Measurements from ENCODE around the gene SLC35D2.

The SLC35D2 gene

DNA sequence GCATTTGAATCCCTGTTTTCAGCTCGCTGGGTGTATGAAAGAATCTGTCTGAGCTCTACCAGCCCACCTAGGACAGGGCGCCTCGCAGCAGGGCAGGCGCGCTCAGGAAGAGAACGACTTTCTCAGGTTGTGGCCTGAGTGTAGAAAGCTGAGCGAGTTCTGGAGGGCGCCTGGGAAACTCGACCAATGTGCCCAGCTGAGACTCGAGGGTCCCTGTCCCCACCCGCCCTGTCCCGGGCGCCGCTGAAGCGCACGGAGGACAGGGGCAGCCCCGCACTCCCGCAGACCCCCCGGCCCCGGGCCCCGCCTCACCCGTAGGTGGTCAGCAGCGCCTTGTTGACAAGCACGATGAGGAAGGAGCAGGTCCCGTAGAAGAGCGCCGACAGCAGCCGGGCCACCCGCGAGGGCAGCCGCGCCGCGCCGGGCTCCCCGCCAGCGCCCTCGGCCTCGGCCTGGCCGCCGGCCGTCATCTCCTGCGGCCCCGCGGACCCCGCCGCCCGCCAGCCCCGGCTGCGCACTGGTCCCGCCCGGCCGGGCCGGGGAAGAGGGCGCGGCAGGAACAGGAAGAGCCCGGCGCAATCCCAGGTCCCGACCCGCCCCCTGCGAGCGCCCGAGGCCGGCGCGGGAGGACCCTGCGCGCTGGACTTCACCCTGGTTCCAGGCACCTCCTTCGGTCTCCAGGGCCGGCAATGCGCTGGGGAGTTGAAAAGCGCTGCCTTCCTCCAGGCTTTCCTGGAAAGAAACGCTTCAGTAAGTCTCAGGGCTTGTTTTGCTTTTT is at the start of gene SLC35D2:
Gene SLC35D2 (minus strand): TSS at position 547 of the 778 bp plus-strand sequence. CDS start 77 bp downstream, at position 470.
- DNase-seq: peak in 1 of 2 donors; percentile 3

DNA sequence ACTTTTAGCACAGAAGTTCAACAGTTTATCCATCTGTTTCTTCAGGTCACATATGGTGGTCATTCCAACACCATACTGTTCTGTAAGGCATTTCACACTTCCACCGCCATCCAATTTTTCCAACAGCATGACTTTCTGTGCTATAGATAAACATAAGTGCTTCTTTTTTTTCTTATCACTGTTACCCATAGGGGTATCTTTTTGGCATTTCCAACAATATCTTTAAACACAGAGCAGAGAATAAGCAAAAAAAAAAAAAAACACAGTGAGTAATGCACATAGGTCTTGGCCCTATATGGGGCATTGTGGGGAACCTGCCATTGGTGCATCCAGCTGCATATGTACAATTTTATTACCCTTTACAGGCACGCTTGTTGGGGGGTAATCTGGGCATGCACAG is 46.9 kb upstream of the SLC35D2 start:
- no peak for DNase-seq

DNA sequence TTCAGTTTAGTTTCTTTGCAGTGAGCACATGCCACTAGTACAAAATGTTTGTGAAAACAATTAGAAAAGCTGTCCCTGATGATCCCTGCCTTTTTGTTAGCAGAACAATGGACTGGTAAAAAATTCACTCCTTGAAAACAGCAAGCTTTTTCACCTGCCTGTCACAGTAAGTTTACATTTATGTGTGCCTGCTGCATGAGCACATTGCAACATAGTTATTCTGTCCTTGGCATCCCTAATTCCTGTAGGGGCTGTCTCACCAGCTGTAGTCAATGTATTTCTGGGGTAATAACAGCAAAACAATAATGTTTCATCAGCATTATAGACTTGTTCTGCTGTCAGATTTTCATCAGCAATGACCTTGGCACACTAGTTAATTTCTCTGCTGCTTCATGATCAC is 46.2 kb upstream of the SLC35D2 start:
- no peak for DNase-seq

DNA sequence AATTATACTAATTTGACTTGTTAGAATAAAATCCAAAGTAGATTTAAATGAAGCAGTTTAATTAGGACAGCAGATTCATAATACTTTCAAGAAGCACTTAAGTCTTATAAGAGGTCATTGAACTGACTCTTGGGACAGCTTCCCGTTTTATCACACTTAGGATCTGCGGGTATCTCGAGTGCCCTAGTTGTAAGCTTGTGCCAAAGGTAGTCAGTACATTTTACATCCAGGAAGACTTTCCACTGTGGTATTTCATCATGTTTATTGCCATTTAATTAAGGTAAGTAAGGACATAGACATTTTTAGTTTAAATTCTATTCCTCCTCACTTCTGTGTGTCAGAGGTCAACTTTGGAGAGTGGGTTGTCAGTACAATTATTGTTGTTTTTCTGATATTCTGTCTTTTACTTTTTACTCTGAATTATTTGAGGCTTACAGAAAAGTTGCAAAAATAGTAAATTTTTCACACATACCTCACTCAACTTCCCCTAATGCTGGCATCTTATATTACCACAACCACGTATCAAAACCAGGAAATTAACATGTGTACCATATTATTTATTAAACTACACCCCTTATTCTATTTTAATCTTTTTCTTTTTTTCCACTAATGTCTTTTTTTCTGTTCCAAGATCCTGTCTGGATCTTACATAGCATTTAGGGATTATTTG is 42.1 kb upstream of the SLC35D2 start:
- no peak for DNase-seq

DNA sequence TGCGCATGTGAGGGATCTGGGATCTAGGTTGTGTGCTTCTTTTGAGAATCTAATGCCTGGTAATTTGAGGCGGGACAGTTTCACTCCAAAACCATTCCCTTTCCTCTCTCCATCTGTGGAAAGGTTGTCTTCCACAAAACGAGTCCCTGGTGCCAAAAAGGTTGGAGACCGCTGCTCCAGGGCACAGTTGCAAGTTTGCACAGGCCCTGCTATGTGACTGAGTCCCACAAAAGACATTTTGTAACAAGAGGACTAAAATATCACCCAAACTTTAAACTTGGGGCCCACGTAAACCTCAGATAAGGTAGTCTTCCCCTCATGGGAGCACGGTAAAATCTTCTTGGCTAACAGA is 40.5 kb upstream of the SLC35D2 start:
- no peak for DNase-seq

DNA sequence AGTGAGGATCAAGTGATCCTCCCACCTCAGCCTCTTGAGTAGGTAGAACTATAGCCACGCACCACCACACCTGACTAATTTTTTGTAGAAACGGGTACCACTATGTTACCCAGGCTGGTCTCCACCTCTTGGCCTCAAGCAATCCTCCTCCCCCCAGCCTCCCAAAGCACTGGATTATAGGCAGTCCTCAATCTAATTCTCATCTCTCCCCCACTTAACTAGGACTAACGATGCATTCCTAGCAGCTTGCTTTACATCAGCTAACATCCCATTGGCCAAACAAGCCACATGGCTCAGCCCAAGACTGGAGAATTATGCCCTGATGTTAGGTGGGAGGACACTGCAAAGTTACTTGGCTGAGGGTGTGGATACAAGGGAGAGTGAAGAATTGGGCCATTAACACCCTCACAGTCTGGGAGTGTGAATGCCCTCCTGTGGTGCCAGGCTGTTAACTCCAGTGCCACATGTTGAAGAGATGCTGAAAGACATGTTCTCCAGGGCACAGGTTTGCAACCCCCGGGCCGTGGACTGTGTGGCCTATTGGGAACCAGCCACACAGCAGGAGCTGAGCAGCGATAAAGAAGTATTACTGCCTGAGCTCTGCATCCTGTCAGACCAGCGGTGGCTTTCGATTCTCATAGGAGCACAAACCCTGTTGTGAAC is 39.9 kb upstream of the SLC35D2 start:
- DNase-seq: no peak

DNA sequence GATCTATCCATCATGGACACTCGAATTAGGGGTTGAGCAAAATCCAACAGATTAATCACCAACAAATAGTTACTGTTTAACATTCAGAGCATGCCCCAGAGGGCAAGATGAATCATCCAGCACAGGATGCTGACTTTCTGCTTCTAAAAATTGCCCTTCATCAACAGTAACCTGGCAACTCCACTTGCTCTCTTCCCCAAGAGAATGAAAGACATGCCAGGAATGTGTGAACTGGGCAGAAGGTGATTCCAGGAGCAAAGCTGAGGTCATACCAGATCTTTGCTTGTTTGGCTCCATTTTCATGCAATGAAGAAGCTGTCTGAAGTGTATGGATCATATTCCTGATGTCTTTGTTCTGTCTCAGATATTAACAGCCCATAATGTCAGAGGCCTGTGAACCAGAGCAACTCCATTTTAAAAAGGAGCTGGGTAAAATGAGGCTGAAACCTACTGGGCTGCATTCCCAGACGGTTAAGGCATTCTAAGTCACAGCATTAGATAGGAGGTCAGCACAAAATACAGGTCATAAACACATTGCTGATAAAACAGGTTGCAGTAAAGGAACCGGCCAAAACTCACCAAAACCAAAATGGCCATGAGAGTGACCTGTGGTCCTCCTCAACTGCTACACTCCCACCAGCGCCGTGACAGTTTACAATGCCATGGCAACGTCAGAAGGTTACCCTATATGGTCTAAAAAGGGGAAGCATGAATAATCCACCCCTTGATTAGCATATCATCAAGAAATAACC is 37.1 kb upstream of the SLC35D2 start:
- DNase-seq: peak; percentile 12 to 22

DNA sequence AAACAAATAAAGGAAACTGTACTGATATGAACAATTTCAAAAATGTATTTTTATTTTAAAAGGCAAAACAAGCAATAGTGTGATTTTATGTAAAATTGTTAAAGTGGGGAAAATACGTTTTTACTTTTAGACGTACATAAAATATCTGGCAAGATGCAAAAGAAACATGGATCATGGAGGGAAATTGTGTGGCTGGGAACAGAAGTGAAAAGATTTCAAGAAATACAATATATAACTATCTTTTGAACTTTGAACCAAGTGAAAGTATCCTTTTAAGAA is 36.1 kb upstream of the SLC35D2 start:
- DNase-seq: no peak

DNA sequence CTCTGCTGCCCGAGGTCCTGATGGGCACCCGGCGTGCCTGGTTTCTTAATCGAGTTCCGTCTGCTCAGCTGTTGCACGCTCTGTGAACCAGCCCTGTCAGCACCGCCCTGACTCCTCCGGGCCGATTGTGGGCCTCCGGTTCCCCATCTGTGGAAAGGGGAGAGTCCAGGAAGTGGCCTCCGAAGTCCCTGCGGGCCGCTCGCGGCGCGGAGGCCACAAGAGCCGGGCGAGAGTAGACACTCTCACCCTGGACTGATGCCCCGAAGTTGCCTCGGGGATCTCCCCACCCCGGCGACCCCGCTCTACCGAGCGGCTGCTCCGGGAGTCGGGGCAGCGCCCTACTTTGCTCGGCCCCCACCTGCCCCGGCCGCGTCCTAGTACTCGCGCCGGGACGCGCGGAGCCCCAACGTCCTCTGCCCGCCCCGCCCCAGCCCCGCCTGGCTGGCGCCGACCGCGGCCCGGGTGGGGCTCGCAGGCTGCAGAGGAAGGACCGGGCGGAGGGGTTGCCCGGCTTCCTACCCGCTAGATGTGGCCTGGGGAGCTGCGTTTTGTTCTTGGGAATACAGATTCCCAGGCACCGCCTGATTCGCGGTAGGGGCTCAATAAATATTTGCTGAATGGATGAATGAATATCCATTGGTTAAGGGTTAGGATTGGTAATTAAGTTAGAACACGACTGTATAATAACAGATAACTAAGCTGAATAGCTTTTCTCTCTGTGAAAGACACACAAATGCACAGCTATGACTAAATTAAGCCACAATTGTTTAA is 35.6 kb upstream of the SLC35D2 start:
- peak; percentile 43 to 50 for DNase-seq

DNA sequence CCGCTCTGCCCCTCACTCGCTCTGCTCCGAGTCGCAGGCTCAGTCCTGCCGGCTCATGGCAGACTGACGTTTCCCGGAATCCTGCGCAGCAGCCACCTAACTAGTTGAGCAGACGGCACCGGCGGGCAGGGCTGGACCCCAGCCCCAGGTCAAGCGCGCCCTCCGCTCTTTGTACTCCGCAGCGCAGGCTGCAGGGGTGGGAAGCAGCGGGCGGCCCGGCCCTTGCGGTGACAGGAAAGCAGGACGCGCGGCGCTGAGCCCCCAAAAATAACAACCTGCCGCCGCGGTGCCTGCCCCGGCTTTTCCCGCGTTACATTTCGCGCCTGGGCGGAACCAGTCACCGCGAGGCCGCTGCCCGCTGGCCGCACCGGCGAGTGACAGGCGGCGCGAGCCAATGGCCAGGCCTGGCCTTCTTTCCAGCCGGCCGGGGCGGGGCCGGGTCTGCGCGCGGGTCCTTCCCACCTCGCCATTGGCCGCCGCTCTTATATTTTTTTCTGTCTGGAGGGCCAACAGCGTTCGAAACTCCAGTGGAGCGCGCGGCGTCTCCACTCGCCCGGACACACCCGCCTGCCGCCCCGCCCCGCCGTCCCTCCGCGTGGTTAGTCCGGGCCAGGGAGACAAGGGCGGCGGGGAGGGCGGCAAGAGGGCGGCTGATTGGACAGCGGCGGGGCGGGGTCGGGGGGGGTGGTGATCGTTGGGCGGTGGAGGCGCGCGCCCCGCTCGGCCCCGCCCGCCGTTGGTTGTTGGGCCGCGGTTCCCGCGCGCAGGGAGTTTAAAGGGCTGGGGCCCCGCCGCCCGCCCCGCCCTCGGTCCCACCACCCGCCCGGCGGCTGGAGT is 34.8 kb upstream of the SLC35D2 start, which contains the start of gene ZNF367:
Gene ZNF367 (minus strand): TSS at position 288 of the 837 bp plus-strand sequence. CDS start 338 bp downstream, outside the sequence.
- peak; percentile 89 to 90 for DNase-seq

DNA sequence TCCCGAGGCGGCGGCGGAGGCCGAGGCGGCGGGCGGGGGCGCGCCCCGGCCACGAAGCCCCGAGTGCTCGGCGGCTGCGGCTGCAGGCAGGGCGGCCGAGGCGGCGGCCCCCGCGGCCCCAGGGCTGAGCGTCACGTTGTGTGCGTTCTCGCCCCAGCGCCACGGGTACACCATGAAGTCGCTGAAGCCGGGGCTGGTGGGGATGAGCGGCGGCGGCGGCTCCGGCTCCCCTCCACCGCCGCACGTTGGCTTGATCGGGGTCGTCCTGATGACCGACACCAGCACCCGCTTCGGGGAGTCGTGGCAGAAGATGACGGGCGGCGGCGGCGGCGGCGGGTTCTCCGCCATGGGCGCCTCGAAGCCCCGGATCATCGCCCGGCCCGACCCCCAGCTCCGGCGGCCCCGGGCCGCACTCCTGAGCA is 34.2 kb upstream of the SLC35D2 start:
- DNase-seq: peak; percentile 10 to 30

DNA sequence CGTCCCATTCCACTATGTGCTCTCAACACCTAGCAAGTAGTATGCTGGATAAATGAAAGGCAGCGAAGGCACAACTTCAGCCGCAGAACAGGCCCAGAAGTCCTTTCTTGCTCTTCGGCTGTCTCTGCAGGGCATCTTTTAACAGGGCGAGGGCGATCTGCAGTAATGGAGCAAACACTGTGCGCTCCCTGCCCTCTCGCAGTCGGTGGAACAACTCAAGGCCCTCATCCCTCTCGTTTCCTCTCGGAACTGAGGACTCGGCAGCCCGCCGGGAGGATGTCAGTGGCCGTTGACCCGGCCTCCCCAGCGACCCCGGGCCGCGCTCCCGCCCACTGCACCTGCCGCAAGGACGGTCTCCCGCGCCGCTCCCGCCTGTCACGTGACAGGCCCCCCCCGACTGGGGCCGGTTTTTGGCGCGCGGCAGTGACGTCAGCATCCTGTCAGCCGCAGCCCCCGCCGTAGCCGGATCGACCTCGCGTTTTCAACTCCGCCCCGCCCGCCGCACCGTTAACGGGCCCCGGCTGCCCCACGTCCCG is 33.6 kb upstream of the SLC35D2 start:
- DNase-seq: peak; percentile 86 to 87

DNA sequence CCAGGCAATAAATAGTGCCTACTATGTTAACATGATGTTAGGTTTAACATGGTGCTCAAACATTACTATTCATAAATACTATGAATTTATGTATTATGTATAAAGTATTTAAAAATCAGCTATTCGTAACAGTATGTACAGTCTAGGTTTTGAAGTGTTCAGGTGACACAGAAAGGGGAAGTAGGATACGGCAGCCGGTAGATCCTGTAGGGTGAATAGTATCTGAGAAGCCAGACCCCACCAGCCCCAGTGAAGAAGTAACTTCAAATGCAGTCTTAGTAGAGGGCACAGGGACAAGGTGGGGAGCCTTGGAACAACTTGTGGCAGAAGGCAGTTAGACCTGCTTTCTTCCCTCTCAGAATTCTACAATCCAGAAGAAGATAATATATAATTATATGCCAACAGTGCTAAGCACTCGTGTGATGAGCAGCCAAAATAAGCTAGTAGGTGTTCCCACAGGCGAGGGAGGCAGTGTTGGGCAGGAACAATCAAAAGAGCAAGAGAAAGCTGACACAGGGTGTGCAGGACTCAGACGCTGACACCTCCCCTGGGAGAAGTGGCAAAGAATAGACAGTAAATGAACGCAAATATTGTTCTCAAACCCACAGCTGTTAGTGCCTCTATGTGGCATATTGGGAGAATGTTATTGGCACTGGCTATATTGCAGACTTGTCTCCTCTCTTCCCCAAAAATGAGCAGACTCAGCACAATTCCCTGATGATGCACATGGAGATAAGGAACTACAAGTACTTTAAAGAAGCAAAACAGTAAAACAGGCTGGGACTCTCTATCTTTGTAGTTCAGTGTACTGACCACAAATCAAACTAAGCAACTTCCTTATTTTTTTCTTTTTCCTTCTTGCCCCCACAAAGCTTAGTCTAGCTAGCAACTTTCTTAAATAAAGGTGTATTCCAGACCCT is 30.1 kb upstream of the SLC35D2 start:
- DNase-seq: no peak

DNA sequence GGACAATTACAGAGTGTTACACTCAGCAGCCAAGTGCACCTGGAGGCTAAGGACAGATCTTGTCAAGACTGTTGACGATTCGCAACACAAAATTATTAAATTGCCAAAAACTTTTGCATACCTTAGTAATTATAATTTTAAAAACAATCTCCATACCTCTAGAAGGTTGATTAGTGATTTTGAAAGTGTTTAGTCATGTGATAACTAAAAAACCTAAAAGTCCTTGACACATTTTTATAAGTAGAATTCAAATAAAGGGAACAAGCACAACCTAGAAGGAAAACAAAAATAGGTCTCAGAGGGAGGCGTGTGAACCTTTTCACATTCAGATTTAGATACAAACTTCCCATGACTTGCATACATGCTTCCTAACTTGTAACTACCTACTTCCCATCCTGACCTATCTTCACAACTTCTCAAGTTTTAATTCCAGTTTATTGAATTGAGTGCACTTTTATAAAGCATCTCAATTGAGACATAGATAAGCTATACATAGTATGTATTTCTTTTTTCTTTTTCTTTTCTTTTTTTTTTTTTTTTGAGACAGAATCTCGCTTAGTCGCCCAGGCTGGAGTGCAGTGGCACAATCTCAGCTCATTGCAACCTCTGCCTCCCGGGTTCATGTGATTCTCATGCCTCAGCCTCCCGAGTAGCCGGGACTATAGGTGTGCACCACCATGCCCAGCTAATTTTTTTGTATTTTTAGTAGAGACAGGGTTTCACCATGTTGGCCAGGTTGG is 28.8 kb upstream of the SLC35D2 start:
- no peak for DNase-seq

DNA sequence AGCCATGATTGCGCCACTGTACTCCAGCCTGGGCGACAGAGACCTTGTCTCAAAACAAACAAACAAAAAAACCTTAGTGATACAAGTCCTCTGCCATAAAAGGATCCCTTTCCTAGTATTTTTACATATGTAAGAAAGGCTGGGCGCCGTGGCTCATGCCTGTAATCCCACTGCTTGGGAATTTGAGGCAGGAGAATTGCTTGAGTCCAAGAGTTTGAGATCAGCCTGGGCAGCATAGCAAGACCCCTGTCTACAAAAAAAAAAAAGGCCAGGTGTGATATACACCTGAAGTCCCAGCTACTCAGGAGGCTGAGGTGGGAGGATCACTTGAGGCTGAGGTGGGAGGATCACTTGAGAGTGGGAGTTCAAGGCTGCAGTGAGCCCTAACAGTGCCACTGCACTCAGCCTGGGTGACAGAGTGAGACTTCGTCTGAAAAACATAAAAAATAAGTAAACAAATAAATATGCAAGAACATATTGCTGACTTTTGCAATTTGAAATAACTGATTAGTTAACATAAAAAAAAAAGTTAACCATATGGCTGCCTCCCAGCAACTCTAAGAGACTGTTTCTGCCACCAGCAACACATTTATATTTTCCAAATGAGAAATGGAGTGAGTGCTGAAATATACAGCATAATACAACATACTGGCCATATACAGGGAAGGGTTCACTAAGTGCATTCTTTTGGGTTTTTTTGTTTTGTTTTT is 27.8 kb upstream of the SLC35D2 start:
- no peak for DNase-seq

DNA sequence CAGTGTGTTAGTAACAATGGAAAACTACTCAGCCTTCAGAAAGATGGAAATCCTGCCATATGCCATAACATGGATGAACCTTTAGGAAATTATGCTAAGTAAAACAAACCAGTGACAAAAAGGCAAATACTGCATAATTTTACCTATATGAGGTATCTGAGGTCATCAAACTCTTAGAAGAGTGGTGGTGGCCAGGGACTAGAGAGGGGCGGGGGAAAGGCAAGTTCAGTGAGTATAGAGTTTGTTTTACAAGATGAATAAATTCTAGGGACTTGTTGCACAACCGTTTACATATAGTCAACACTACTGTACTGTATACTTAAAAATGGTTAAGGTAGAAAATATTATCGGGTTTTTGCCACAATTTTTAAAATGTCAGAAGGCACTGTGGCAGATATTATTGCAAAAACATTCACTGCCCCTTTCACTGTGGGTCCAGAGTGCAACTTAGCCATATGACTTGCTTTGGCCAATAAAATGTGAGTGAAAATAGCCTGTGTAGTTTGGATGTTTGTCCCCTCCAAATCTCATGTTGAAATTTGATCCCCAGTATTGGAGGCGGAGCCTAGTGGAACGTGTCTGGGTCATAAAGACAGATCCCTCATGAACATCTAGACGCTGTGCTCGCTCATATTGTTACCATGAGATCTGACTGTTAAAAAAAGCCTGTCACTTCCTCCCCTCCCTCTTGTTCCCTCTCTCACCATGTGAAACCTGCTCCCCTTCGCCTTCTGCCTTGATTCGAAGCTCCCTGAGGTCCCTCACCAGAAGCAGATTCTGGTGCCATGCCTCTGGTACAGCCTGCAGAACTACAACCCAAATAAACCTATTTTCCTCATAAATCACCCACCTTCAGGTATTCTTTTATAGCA is 25.1 kb upstream of the SLC35D2 start:
- no peak for DNase-seq

DNA sequence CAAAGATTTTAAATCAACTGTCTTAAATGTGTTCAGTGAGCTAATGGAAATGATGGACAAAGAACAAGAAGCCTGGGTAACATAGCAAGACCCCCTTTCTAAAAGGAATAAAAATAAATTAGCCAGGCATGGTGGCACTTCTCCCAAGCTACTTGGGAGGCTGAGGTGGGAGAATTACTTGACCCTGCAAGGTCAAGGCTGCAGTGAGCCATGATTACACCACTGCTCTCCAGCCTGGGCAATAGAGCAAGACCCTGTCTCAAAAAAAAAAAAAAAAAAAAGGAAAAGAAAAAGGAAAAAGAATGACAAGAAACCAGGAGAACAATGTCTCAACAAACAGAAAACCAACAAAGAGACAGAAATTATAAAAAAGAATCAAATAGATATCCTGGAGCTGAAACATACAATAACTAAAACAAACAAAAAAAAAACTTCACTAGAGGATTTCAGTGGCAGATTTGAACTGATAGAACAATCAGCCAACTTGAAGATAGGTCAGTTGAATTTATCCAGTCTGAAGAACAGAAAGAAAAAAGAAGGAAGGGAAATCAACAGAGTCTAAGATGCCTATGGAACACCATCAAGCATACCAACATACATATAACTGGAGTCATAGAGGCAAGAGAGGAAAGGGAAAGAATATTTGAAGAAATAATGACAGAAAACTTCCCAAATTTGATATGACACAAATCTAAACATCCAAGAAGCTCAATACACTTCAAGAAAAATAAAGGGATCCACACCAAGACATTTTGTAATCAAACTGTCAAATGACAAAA is 16.8 kb upstream of the SLC35D2 start:
- DNase-seq: no peak
